Spleen (tissue), 7 donors: ENCODE measurements around the gene RHBDL1.

ENCODE experiments used
- POLR2A ChIP-seq, 3 donors: fragments of 450-650 bp; IDR thresholded peaks; one replicate each; pipeline ENCODE4 v1.5.1; 2017; ENCODE audit warnings: antibody characterized with exemption in 3 of 3, mild to moderate bottlenecking in 1 of 3
- POLR2AphosphoS5 ChIP-seq, 3 donors: sonication (generic); formaldehyde crosslinking; IDR thresholded peaks; one replicate each; pipeline ENCODE4 v1.5.1; 2017; ENCODE audit warnings: antibody characterized with exemption in 3 of 3
- TF ChIP-seq, protein P1 (sequence below), 11 experiments: fragments of 200-600 bp in 7 of 11; fragments of 450-650 bp in 4 of 11; sonication (generic) in 4 of 11; IDR thresholded peaks in 8 of 11; conservative IDR thresholded peaks in 3 of 11; 1 replicate in 7 of 11; 2 replicates in 4 of 11; pipeline versions ENCODE4 v1.4.0 to v1.8.0; 2016 to 2021; ENCODE audit warnings: antibody characterized with exemption in 11 of 11, inconsistent platforms in 4 of 11, mild to moderate bottlenecking in 1 of 11
- donor health status: DM: no; HTN: no; CAD: no; lungs with moderate emphysema.
- donor health status: DM: no; HTN: no; CAD: no.
- donor health status: DM: no; HTN: no; CAD: no.

DNA sequence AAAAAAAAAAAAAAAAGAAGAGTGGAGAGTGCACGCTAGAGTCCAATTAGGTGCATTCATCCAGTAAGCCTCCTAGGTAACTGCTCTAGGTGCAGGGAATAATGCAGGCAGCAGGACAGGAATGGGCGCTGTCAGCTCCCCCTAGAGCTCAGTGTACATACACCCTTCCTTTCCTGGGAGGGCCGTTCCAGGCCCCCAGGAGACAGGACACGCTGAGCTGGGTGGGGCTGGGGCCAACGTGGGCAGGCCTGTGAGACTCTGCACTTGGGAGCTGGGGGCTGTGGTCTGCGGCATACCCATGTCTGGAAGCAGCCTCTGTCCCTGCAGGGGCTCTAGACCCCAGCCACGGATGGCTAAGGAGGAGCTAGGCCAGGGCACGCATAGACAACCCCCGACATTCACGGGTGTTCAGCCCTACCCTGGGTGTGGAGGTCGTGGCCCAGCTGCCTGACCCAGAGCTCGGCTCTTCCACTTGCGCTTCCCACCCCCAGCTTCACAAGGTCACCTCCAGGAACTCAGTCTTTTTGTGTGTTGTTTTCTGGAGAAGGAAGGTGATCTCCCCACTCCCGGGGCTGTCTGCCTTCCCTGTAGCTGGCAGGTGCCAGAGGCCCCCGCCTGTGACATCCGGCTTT lies 44.5 kb downstream of the RHBDL1 start:
- TF ChIP-seq, protein P1, sequence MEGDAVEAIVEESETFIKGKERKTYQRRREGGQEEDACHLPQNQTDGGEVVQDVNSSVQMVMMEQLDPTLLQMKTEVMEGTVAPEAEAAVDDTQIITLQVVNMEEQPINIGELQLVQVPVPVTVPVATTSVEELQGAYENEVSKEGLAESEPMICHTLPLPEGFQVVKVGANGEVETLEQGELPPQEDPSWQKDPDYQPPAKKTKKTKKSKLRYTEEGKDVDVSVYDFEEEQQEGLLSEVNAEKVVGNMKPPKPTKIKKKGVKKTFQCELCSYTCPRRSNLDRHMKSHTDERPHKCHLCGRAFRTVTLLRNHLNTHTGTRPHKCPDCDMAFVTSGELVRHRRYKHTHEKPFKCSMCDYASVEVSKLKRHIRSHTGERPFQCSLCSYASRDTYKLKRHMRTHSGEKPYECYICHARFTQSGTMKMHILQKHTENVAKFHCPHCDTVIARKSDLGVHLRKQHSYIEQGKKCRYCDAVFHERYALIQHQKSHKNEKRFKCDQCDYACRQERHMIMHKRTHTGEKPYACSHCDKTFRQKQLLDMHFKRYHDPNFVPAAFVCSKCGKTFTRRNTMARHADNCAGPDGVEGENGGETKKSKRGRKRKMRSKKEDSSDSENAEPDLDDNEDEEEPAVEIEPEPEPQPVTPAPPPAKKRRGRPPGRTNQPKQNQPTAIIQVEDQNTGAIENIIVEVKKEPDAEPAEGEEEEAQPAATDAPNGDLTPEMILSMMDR (IDR thresholded peaks at IDR 0.05 in 8 of 11, conservative IDR thresholded peaks at IDR 0.05 in 3 of 11), result no peak
- TF ChIP-seq POLR2A (IDR thresholded peaks at IDR 0.05) (no peak), POLR2AphosphoS5 (IDR thresholded peaks at IDR 0.05) (no peak)
